Measurements from ENCODE around the gene CHAT.

Gene CHAT

DNA sequence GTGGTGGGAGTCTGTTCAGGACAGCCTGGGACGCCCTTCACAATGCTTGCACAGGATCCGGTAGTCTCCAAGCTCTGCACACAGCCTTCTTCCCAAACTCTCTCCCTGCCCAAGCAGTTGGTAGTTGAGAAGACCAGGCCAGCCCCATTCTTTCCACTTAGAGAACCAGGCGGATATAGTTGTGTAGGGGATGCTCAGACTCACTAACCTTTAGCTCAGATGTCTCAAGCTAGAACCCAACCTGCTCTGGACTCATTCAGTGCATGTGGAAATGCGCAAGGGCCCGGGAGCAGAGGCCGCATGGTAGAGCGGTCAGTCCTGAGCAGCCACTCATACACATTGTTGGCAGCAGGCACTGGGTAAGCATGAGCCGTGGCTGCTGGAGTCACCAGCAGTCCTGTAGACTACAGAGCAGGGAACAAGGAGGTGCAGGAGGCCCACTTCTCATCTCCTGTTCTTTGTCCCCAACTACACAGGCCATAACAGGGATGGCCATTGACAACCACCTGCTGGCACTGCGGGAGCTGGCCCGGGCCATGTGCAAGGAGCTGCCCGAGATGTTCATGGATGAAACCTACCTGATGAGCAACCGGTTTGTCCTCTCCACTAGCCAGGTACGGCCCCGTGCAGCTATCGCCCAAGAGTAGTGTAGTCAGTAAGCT is 48.5 kb downstream of the CHAT start:
- H3K9me3 ChIP-seq (ENCODE audit: control insufficient read depth, insufficient read depth, low read depth, low read length): no peaks in the 10 kb centered on the region
- TF ChIP-seq ZBTB8A (tag by site-specific recombination; IDR thresholded peaks at IDR 0.05): no peak
- no peak for TF ChIP-seq ZNF274 (IDR thresholded peaks at IDR 0.05; ENCODE audit: low read length)
- TF ChIP-seq ZNF274 (tag by site-specific recombination; IDR thresholded peaks at IDR 0.05; ENCODE audit: borderline replicate concordance): no peak
- CTCF ChIA-PET: interaction anchor here (0.6 to 0.7 kb wide), 2 partner anchors 8 to 146 kb away, joined by 3 read pairs; no protein-coding TSS in a partner anchor

GRCh38 chr10:49663596-49663995 is 49.8 kb downstream of the CHAT start:
- ChIA-PET POLR2A (no interaction called here), CTCF (no interaction called here)
- TF ChIP-seq ZNF768 (tag by site-specific recombination; IDR thresholded peaks at IDR 0.05): no peak
- no peak for TF ChIP-seq ZNF202 (tag by site-specific recombination; IDR thresholded peaks at IDR 0.05; ENCODE audit: borderline replicate concordance)
- no peak for TF ChIP-seq ZNF157 (tag by site-specific recombination; IDR thresholded peaks at IDR 0.05)
- TF ChIP-seq, protein P1, sequence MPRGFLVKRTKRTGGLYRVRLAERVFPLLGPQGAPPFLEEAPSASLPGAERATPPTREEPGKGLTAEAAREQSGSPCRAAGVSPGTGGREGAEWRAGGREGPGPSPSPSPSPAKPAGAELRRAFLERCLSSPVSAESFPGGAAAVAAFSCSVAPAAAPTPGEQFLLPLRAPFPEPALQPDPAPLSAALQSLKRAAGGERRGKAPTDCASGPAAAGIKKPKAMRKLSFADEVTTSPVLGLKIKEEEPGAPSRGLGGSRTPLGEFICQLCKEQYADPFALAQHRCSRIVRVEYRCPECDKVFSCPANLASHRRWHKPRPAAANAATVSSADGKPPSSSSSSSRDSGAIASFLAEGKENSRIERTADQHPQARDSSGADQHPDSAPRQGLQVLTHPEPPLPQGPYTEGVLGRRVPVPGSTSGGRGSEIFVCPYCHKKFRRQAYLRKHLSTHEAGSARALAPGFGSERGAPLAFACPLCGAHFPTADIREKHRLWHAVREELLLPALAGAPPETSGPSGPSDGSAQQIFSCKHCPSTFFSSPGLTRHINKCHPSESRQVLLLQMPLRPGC (tag by site-specific recombination; IDR thresholded peaks at IDR 0.05): no peak
- TF ChIP-seq ZNF146 (tag by site-specific recombination; IDR thresholded peaks at IDR 0.05): no peak
- TF ChIP-seq ZNF473 (tag by site-specific recombination; IDR thresholded peaks at IDR 0.05): no peak
- TF ChIP-seq SP3 (tag by site-specific recombination; IDR thresholded peaks at IDR 0.05): no peak
- TF ChIP-seq, protein P2, sequence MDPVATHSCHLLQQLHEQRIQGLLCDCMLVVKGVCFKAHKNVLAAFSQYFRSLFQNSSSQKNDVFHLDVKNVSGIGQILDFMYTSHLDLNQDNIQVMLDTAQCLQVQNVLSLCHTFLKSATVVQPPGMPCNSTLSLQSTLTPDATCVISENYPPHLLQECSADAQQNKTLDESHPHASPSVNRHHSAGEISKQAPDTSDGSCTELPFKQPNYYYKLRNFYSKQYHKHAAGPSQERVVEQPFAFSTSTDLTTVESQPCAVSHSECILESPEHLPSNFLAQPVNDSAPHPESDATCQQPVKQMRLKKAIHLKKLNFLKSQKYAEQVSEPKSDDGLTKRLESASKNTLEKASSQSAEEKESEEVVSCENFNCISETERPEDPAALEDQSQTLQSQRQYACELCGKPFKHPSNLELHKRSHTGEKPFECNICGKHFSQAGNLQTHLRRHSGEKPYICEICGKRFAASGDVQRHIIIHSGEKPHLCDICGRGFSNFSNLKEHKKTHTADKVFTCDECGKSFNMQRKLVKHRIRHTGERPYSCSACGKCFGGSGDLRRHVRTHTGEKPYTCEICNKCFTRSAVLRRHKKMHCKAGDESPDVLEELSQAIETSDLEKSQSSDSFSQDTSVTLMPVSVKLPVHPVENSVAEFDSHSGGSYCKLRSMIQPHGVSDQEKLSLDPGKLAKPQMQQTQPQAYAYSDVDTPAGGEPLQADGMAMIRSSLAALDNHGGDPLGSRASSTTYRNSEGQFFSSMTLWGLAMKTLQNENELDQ (tag by site-specific recombination; IDR thresholded peaks at IDR 0.05; ENCODE audit: low read depth): no peak
- TF ChIP-seq ZNF658 (tag by site-specific recombination; IDR thresholded peaks at IDR 0.05): no peak
- no peak for TF ChIP-seq GLI2 (tag by site-specific recombination; IDR thresholded peaks at IDR 0.05; ENCODE audit: borderline replicate concordance, low read depth)
- TF ChIP-seq ZNF514 (tag by site-specific recombination; IDR thresholded peaks at IDR 0.05): no peak
- H3K9me3 ChIP-seq (ENCODE audit: control insufficient read depth, insufficient read depth, low read depth, low read length): no peaks in the 10 kb centered on the region
- no peak overlapping the region for H3K27ac ChIP-seq (ENCODE audit: extremely low read depth, low read depth, low read length)
- no peaks in the 10 kb centered on the region for H3K4me1 ChIP-seq (ENCODE audit: control insufficient read depth, insufficient read depth, low read length)
- H3K4me3 ChIP-seq (ENCODE audit: low read depth, low read length): no peak overlapping the region
- no peaks in the 10 kb centered on the region for H3K36me3 ChIP-seq (ENCODE audit: control insufficient read depth in 2 of 2, insufficient read depth in 1 of 2, low read length in 2 of 2)

More for the DNA sequence above, 48.5 kb downstream of the CHAT start:
- Histone ChIP-seq H3K27ac (ENCODE audit: extremely low read depth, low read depth, low read length) (no peak overlapping the region), H3K4me1 (ENCODE audit: control insufficient read depth, insufficient read depth, low read length) (no peaks in the 10 kb centered on the region), H3K36me3 (ENCODE audit: control insufficient read depth in 2 of 2, insufficient read depth in 1 of 2, low read length in 2 of 2) (no peaks in the 10 kb centered on the region), H3K4me3 (ENCODE audit: low read depth, low read length) (no peak overlapping the region)
- POLR2A ChIA-PET: no interaction called here

GRCh38 chr10:49664006-49664841 is 50.4 kb downstream of the CHAT start:
- H3K27ac ChIP-seq (ENCODE audit: extremely low read depth, low read depth, low read length): no peak overlapping the region
- H3K9me3 ChIP-seq (ENCODE audit: control insufficient read depth, insufficient read depth, low read depth, low read length): no peaks in the 10 kb centered on the region
- H3K36me3 ChIP-seq (ENCODE audit: control insufficient read depth in 2 of 2, insufficient read depth in 1 of 2, low read length in 2 of 2): no peaks in the 10 kb centered on the region
- CTCF ChIA-PET: no interaction called here
- POLR2A ChIA-PET: no interaction called here
- TF ChIP-seq, protein P1 (tag by site-specific recombination; IDR thresholded peaks at IDR 0.05): no peak
- TF ChIP-seq TRIM28 (IDR thresholded peaks at IDR 0.05; ENCODE audit: borderline replicate concordance, low read length) (no peak), ZNF664 (tag by site-specific recombination; IDR thresholded peaks at IDR 0.05) (no peak)
- no peak overlapping the region for H3K4me3 ChIP-seq (ENCODE audit: low read depth, low read length)
- H3K4me1 ChIP-seq (ENCODE audit: control insufficient read depth, insufficient read depth, low read length): no peaks in the 10 kb centered on the region
